BJ (cell line): Measurements from ENCODE around the gene PRPS1. TPM values are rescaled to one million over a fixed set of nuclear protein-coding genes. Genes with fewer than 3 reads are reported as not detected.

Experiments used
- CTCF ChIA-PET: fragments of 350-600 bp; formaldehyde crosslinking; extraction: SDS; loops from one replicate; lab custom pipeline; 2021; ENCODE audit warnings: antibody characterized with exemption, inconsistent platforms; lab: Yijun Ruan, JAX
- POLR2A ChIA-PET: fragments of 300-600 bp; sonication (Branson Sonifier 250); formaldehyde crosslinking; extraction: SDS; loops from one replicate; lab custom pipeline; 2021; ENCODE audit warnings: antibody characterized with exemption; lab: Charles Lee
- DNase-seq: peaks from one replicate; pipeline ENCODE4 v3.0.0-alpha.2; 2011; ENCODE audit warnings: low read depth
- H3K27me3 ChIP-seq: 2 replicates; pipeline ENCODE4 v1.6.0; 2011; ENCODE audit warnings: low read length; ENCODE audit not compliant: control insufficient read depth, insufficient read depth
- H3K36me3 ChIP-seq: 2 replicates; pipeline ENCODE4 v1.5.1; 2011; ENCODE audit warnings: low read length; ENCODE audit not compliant: control insufficient read depth, insufficient read depth
- H3K4me3 ChIP-seq: 2 replicates; pipeline ENCODE4 v1.5.1; 2011; ENCODE audit warnings: low read depth, mild to moderate bottlenecking, control low read depth, low read length
- polyA plus RNA-seq: library from polyadenylated mRNA; depleted of rRNA; stranded (reverse); fragments of >200 nt; gene quantifications from 2 replicates; pipeline ENCODE4 v1.2.3, GENCODE V29; 2011
- TF ChIP-seq, protein P1 (sequence below): IDR thresholded peaks from 2 replicates; pipeline ENCODE4 v1.5.1; 2011; ENCODE audit warnings: low read depth, mild to moderate bottlenecking, control low read depth, inconsistent platforms, low read length, moderate library complexity; ENCODE audit not compliant: insufficient read depth

The PRPS1 gene
- polyA plus RNA-seq, 1 experiment: 50.1 TPM

DNA sequence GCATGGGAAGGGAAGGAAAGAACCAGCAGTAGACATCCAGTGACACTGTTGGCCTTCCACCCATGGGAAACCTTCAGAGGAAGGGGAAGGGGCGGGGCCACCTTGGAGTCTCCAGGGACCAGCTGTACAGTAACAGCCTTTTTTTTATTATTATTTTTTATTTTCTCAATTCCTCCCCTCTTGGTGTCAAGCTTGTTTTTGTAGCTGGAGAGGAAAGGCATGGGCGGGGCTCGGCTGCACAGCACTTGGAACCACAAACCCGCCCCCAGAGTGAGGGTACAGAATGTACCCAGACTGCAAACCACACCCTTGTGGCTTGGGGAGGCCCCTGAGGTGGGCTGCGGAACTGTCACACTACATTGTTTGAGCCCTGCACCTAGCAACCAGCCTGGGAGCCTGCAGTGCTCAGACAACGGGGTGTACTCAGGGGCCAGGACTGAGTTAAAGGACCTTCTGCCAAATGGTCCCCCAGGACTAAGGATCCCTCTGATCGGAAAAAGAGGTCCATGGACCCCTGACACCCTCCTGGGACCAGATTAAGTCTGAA, 45.7 kb downstream of the PRPS1 start:
- H3K27me3 ChIP-seq: no peaks in the 10 kb centered on the region
- no peak overlapping the region for H3K4me3 ChIP-seq
- POLR2A ChIA-PET: no interaction called here
- no peak for DNase-seq
- H3K36me3 ChIP-seq: no peaks in the 10 kb centered on the region
- TF ChIP-seq, protein P1, sequence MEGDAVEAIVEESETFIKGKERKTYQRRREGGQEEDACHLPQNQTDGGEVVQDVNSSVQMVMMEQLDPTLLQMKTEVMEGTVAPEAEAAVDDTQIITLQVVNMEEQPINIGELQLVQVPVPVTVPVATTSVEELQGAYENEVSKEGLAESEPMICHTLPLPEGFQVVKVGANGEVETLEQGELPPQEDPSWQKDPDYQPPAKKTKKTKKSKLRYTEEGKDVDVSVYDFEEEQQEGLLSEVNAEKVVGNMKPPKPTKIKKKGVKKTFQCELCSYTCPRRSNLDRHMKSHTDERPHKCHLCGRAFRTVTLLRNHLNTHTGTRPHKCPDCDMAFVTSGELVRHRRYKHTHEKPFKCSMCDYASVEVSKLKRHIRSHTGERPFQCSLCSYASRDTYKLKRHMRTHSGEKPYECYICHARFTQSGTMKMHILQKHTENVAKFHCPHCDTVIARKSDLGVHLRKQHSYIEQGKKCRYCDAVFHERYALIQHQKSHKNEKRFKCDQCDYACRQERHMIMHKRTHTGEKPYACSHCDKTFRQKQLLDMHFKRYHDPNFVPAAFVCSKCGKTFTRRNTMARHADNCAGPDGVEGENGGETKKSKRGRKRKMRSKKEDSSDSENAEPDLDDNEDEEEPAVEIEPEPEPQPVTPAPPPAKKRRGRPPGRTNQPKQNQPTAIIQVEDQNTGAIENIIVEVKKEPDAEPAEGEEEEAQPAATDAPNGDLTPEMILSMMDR: no peak
- CTCF ChIA-PET: interaction anchor here (0.7 to 3.6 kb wide), 7 partner anchors 9 to 210 kb away, joined by 3 to 27 read pairs (median 7); partner anchors contain the start of genes NCBP2L and TSC22D3

DNA sequence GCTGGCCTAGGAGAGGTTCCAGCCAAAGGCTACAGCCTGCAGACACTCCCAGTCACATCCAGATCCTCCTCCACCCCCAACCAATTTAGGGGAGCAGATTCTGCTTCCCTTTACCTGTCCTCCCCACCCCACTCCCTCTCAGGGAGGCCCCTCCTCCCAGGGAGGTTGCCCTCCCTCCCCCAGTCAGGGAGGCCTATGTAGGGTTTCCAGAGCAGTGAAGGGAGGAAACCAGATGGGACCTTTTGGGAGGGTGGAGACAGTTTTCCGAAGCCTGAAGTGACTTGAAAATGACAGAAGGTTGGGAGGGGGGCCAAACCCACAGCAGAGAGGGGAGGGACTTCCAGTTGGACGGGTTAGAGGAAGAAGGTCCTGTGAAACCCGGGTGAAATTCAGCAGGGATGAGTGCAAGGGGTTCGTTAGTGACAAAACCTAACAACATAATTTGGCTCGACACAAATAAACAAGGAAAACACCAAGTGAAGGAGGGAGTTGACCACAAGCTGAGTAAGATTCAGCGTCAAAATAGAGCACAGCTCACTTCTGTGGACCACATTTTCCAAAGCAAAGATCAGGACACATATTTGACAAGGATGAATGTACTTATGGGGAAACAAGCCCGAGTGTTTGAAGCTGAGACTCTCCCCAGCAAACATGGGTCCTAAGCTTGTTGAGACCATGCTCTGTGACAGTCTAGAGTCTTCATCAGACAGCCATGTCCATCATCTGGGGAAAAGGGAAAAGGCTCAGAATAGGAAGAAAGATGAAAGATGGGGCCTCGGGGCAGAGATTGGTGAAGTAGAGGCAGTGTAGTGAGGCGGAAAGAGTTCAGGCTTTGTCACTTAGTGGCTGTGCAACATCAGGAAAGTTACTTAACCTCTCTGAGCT, 46.4 kb downstream of the PRPS1 start:
- ChIA-PET POLR2A (interaction anchor here (0.6 kb wide), 1 partner anchor 52 kb away, joined by 3 read pairs; no protein-coding TSS in a partner anchor), CTCF (interaction anchor here (1.8 to 3.6 kb wide), 4 partner anchors 10 to 102 kb away, joined by 7 to 27 read pairs (median 23); partner anchors contain the start of genes NCBP2L and TSC22D3)
- Histone ChIP-seq H3K36me3 (no peaks in the 10 kb centered on the region), H3K4me3 (no peak overlapping the region), H3K27me3 (no peaks in the 10 kb centered on the region)
- no peak for DNase-seq
- TF ChIP-seq, protein P1: no peak

DNA sequence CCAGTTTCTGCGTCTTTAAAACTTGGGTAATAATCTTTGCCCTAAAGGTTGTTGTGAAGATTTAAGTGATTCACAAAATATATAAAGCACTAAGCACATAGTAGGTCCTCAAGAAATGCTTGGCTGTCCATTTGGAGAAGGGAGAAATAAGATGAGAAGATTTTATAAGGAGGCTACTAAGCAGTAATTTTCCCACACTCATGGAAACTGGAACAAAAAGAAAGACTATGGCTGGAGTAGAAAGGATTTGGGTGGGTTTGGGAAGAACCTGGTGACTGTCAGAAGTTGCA, 47.0 kb downstream of the PRPS1 start:
- POLR2A ChIA-PET: interaction anchor here (0.6 kb wide), 1 partner anchor 52 kb away, joined by 3 read pairs; no protein-coding TSS in a partner anchor
- TF ChIP-seq, protein P1: no peak
- no peak for DNase-seq
- Histone ChIP-seq H3K27me3 (no peaks in the 10 kb centered on the region), H3K36me3 (no peaks in the 10 kb centered on the region), H3K4me3 (no peak overlapping the region)
- CTCF ChIA-PET: interaction anchor here (1.8 to 3.6 kb wide), 2 partner anchors 10 to 101 kb away, joined by 7 to 19 read pairs; partner anchors contain the start of genes NCBP2L and TSC22D3

DNA sequence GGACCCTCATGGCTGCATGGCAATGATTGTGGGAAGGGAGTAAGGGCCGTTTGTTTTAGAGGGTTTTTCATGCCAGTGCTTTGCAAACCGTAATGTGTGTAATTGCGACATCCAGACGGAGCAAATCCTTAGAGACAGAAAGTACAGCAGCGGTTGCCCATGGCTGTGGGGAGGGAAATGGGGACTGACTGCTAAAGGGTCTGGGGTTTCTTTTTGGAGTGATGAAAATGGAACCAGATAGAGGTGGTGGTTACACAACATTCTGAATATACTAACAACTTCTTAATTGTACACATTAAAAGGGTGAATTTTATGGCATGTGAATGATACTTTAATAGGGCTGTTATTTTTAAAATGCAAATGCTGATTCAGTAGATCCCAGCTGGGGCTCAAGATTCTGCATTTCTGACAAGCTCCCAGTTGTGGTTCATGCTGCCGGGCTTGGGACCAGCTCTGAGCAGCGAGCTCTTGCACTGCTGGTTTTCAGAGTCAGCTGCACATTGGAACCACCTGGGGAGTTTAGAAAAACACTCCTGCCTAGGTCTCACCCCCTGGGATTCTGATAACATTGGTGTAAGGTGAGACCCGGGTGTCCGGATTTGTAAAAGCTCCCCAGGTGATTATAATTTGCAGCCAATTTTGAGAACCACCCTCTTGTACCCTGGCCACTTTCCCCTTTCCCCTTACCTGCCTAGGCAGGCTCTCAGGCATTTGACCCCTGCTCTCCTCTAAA, 47.7 kb downstream of the PRPS1 start:
- no peak for DNase-seq
- CTCF ChIA-PET: interaction anchor here (1.0 kb wide), 1 partner anchor 40 kb away, joined by 3 read pairs; no protein-coding TSS in a partner anchor
- POLR2A ChIA-PET: no interaction called here

More for the DNA sequence above, 47.7 kb downstream of the PRPS1 start:
- H3K4me3 ChIP-seq: peak overlapping the region; percentile 45
- H3K36me3 ChIP-seq: no peaks in the 10 kb centered on the region
- TF ChIP-seq, protein P1: no peak
- H3K27me3 ChIP-seq: no peaks in the 10 kb centered on the region
